Activated T-cell treated with anti-CD3 and anti-CD28 coated beads for 4 hours (primary cell): ENCODE measurements around the gene RARB.

ENCODE experiments used
- DNase-seq: peaks from one replicate; pipeline ENCODE4 v3.0.0-alpha.2; 2020

Gene RARB

DNA sequence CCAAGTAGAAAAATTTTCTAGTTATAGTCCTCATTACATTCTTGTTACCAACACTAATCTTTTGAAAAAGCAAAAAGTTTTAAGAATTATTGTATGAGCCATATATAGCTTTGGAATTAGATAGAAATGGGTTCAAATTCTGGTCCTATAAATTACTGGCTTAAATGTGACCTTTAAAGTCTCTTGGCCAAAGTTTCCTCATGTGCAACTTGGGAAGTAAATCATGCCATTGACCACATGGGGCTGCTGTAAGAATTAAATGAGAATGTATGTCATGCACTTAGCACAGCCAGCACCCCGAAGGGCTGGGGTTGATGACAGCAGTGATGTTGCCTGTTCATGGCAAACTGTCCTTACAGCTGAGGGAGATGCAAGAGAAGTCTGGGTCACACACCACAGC is 128.4 kb downstream of the RARB start:
- no peak for DNase-seq

DNA sequence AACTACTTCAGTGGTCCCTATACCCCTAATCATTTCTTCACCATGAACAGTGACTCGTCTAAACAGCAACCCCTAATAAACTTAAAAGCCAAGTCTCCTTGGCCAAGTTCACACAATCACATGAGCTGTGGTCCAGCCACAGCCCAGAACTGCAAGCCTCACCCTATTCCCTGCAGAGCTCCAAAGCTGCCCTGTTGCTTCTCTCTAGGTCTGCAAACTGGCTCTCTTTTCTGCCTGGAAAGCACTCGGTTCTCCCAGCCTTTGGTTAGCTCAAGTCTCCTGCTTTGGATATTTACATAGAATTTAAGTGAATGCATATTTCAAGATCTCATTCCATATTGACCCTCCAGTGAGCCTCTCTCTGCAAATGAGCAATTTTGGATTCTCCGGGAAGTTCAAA is 129.6 kb downstream of the RARB start:
- no peak for DNase-seq

DNA sequence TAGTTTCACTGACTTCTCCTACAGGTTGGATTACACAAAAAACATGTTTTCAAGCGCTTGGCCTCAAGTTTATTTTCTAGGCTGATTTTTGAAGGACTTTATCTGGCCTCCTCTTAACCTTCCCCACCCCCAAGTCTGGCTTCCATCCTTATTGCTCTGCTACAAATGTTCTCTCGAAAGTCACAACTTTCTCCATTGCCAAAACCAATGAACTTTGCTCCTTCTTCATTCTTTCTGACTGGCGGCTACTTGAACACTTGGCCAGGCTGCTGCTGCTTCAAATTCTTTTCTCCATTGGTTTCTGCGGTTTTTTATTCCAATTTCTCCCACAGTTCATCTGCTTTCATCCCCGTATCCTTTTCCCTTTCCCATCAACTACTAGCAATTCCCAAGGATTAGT is 130.1 kb downstream of the RARB start:
- DNase-seq, result no peak

DNA sequence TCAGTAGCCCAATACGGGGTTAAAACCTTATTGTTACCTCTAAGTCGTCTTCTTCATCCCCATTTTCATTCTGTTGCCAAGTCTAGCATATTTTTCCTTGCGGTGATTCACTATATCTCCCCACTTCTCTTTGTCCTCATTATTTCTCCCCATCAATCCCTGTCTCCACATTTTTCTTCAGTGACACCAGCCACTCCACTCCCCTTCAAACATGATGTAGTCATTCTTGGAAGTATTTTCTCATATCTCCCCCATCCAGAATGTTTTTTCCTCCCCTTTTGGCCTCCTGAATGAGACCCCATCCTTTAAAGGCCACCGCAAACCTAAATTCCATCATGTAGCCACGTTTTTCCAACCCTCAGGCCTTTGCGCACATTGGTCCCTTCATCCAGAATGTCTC is 130.7 kb downstream of the RARB start:
- no peak for DNase-seq

DNA sequence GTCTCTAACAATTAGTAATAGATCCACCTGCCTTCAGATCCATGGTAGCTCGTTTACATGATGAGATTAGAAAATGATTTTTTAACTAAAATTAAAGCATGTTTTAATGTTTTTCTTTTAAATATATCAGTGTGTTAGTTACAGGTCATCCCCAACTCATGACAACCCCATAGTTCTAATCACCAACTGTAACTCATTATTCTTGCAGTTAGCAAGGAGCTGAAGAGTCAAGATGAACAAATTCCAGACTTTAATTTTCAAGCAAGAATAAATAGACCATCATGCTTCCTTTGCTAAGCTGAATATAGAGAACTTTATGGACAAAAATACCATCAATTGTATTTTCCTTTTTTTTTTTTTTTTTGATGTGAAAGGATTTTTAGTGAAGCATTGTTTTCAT is 135.5 kb downstream of the RARB start:
- no peak for DNase-seq

DNA sequence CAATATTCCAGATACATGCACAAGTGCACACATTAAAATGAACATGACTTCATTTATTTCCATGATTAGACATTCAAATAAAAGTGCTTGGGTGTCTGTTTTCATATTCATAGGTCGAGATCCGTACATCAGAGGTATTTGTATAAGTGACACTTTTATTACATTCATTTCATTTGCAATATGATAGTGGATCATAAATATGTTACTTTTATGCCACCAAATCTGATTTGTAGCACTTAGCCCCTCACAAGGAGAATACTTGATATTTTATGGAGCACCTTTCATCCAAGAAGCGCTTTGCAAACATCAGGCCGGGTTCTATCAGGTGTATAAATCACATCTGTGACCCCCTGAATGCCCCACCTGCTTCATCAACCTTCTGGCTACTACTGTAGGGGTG is 136.0 kb downstream of the RARB start:
- no peak for DNase-seq

DNA sequence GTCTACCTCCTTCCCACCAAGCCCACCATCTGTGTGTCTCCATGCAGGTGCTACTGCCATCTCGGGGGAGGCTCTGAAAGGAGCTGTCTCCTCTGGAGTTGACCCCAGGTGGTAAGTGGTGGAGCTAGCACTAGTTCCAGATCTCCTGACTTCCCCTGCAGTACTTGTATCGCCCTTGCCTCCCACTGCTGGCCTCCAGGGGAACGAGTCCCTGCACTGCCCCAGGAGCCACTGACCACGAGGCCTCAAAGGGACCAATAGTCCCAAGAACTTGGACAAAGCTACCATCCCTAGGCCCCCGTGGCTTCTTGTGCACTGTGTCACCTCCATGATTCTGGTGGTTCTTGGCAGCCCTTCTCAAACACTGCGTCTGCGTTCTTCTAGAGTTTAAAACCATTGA is 137.7 kb downstream of the RARB start:
- DNase-seq, result no peak

DNA sequence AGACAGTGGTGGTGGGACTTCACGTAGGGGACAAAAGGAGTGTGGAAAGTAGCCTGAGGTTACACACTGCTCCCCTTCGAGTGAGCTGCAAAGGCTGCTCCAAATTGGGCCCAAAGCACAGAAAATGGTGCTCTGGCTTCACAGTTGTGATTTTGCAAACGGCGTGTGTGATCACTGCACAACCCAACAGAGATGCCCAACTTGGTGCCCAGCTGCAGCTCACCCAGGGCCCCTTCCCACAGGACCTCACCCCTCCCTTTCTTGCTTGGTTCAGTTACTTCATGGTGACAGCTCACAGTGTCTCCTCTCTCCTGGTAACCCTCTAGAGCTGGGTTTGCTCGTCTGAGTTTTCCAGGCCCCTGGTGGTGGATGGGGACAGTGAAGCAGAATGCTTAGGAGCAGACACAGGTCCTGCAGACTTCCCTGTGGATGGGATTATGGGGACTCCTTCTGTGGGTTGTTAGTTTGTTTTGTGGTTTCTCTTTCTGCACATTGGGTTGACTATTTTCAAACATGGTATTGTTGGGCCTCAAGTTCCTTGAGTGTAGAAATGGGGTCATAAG is 138.4 kb downstream of the RARB start:
- DNase-seq, result no peak

DNA sequence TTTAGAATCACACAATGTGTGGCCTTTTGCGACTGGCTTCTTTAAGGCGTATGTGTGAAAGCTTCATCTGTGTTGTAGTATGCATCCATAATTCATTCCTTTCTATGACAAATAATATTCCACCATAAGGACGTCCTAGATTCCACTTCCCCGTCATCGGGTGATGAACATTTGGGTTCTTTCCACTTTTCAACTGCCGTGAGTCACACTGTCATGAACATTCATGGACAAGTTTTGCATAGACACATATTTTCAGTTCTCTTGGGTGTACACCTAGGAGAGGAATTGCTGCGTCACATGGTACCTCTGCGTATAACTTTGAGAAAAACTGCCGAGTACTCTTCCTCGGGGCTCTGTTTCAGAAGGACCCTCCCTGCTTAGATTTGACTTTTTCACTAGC is 139.3 kb downstream of the RARB start:
- no peak for DNase-seq

DNA sequence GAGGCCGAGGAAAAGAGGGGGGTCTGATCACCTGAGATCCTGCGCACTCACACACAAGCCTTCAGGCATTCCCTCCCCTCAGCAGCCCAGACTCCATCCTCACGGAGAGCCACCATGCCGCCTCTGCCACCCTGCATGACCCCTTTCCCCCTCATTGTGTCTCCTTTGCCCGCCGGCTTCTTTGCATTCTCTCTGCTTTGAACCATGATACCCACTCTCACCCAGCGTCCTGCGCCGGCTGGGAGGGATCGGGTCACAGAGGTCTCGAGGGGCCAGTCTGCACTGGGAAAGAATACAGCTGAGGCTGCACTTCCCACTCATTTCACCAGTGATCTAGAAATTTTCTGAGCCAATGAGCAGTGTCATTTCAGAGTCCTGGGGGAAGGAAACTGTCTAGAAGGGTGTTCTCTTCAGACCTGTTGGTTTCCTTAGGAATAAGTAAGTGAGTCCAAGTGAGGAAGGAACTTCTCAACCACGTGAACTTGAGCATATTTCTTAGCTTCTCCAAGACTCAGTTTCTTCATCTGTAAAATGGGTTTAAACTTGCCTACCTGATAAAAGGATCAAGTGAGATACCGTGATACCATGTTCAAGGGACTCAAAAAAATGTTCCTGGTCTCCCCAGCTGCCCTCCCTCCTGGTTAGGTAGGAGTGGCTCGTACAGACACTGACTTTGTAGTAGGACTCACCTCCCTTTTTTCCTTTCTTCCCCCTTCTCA is 139.9 kb downstream of the RARB start:
- no peak for DNase-seq

DNA sequence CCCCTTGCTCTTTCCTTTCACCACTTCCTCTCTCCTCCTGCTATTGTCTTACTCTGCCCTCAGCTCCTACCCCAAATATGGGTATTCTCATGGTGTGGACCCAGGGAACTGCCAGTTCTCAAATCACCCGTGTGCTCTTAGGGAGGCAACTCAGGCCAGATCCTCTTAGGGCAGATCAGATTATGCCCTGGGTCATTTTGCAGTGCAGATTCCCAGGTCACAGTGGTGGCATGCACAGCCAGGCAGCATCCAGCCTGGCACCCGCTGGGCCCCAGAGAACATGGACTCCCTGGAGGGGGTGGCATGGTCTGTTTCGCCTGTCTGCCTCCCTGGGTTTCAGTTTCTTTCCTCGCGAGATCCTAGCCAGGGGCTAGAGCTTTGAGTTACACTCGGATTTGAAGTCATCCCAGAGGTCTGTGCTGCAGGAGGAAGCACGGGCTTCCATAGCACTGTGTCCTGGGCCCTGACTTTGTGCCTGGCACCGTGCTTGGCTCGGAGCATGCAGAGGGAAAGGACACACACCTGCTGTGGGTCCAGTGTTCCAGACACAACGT is 140.5 kb downstream of the RARB start:
- DNase-seq, result no peak

DNA sequence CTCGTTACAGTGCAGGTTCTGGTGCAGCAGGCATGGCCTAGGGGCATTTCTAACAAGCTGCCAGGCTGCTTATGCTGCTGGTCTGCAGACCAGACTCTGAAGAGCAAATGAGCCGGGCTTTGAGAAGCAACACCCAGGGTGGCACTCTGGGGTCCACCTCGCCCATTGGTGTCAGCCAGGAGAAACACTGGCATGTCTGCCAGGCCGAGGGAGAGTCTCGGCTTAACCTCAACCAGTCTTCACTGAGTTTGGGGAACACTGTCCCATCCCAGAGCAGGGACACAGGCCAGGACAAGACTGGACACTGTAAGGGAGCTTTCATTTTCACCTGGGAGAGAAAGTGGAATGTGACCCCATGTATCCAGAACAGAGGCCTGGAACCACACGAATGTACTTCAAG is 143.2 kb downstream of the RARB start:
- DNase-seq, result no peak

DNA sequence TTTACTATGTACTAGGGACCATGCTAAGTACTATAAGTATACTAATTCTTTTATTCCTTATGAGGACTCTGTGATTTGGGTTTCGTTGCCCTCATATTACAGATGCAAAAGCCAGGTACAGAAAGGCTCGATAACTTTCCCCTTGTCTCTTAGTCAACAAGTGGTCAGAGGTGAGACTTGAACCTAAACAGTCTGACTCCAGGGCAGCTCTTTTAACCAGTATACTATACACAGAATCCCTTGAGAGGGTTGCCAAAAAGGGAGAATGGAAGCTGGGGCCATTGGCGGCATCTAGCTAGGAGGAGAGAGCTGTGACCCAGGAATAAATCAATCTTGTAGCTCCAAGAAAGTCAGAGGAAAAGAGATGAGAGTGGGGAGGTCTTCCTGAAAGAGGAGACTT is 144.3 kb downstream of the RARB start:
- DNase-seq, result no peak

DNA sequence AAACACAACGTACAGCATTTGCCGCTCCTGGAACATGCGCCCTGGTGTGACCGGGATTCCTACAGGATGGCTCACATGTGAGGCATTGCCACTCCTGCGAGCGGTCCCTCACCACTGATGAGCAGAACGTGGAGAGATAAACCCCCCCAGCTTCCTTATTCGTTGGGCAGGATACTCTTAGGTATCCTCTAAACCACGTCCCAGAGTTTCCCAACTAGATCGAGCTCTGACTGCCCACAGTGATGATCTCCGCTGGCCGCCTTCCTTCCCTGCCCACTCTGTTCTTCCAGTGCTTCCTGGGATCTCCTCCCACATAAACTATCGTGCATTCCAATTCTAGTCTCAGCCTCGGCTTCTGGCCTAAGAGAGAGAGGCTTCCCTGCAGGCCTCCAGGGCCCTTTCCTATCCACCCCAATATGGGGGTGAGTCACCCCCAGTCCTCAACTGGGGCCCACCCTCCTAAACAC is 144.9 kb downstream of the RARB start:
- no peak for DNase-seq

DNA sequence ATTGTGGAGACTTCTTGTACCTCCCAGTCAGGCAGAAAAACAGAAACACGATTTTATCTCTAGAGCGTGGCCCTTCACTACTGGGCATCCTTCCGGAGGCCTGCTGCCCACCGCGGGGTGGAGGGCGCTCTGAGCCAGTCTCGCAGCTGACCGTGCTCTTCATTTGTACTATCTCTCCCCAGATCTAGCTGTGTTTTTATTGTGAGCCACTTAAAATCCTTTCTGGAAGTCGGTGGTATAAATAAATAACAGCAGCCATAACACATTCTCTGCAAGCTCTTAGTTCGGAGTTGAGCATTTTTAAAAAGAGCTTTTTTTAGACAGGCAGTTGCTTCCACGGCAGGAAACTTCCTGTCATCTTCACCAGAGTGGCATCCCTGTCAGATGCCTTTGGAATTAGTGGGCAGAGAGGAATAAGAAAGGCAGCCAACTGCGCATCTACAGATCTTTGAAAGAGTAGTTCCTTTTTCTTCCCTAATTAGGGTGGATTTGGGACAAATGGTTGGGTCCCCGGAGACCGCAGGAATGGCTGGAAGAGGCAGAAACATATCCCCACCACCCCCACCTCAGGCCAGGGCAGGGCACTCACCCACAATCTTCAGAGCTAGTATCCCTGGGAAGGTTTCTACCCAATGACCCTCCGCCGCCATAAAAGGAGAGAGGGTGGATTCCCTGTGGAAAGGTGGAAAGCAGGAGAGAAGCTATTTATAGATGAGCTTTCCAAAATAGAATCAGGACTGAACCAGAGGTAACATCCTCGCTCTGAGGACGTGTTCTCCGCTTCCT is 145.5 kb downstream of the RARB start:
- no peak for DNase-seq

DNA sequence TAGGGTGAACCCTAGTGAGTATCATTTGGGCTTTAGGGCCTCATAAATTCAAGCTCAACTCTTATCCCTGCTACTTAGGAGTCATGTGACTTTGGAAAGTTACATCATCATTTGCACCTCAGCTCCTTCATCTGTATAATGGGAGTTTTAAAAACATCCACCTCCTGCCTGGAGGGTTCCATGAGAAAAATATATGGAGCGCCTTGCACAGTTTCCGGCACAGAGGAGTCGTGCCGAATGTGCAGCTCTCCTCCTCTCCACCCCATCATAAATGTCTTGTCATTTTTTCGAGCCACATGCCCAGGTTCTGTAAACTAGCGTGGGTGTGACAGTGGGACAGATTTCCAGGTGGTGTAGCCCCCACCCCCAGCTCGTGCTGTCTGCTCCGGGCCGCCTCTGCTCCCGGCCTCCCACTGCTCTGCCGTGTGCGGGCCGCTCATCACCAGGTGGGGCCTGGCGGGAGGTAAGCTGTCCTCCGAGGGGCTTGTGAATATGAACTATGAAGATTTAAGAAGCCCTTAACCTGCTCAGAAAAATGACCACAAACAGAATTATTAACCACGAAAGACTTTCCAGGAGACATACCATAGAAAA is 146.2 kb downstream of the RARB start:
- DNase-seq, result no peak

DNA sequence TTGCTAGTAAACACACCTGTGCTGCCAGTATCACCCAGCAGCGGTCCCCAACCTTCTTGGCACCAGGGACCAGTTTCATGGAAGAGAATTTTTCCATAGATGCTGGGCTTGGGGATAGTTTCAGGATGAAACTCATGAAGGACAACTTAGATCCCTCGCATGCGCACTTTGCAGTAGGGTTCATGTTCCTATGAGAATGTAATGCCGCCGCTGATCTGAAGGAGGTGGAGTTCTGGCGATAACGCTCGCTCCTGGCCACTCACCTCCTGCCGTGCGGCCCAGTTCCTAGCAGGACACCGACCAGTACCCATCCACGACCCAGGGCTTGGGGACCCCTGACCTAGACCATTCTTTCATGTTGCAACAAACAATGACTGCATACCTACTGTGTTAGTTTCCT is 146.9 kb downstream of the RARB start:
- DNase-seq, result no peak

DNA sequence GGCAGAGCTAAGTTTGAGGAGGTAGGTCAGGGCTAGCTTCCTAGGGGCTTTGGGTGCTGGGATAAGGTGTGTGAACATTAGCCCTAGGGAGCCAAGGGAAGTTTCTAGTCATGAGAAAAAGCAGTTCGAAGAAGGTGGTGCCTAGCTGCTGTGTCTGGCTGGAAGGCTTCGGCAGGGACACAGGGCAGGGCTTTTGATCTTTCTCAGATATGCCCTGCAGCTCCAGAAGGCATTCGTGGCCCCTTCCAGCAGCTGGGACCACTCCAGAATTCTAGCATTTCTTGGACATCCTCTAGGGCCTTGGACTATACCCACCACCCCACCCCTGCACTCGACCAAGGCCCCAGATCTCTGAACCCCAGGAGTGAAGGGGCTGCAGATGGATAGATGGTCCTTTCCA is 148.1 kb downstream of the RARB start:
- DNase-seq, result no peak

DNA sequence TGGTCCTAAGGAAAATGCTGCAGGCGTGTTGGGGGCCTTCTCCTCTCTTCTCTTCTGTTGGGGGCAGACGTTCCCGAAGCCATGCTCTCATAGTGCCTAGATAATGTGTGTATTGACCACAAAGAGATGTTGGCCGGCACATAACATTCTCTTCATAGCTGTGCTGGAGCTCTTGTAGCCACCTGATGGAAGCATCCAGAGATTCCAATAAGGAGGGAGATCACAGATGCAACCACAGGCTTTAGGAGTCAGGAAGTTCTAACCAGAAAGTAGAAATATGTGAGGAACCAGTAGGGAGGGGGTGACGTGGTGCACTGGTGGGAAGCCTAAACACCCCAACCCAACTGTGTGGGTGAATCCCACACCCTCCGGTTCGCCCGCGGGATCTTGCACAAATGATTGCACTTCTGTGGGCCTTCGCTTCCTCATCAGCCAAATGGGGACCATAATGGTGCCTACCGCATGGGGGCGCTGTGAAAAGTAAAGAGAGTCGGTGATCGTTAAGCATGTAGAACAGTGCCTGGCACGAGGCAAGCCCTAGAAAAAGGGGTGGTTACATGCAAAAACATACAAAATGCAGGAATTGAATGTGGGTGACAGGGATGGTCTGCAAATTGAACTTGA is 148.9 kb downstream of the RARB start:
- no peak for DNase-seq

DNA sequence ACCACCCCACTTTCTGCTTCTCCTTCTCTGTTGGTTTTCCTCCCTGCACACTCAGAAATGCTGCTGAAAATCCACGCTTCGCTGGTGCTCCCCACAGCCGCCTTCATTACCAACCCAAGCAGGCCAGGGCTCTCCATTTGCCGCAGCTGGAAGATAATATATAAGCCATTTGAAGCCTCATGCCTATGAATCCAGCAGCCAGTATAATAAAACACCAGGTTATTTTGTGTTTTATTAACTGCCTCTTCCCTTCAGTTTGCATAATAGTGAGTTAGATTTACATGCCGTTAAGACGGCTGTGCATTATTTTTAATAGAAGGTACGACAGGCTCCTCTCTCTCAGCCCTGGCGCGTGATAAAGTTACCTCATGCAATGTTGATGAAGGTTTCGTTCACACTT is 150.0 kb downstream of the RARB start:
- no peak for DNase-seq

DNA sequence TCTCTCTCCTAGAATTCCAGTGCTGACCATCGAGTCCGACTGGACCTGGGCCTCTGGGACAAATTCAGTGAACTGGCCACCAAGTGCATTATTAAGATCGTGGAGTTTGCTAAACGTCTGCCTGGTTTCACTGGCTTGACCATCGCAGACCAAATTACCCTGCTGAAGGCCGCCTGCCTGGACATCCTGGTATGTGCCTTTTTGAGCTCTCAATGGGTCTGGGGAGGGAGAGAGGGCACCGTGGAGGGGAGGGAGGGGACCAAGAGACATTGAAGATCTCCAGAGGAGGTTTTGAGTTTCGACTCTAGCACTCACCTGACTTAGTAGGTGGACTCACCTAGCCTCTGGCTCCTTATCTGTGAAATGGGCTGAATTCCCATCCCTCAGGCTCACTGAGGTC is 152.5 kb downstream of the RARB start:
- no peak for DNase-seq

DNA sequence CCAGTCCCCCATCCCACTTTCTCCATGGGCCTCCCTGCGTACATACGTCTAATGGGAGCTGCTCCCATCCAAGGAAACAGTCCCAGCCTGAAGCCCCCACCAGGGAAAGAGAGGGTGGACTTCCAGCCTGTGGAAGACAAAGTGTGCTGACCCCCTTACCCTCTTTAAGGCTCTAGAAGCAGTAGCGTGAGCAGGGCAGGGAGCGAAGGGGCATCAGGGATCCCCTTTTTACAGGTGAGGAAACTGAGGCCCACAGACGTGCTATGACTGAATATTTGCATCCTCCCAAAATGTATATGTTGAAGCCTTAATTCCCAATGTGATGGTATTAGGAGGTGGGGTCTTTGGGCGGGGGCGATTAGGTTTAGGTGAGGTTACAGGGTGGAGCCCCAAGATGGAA is 153.3 kb downstream of the RARB start:
- DNase-seq, result no peak

DNA sequence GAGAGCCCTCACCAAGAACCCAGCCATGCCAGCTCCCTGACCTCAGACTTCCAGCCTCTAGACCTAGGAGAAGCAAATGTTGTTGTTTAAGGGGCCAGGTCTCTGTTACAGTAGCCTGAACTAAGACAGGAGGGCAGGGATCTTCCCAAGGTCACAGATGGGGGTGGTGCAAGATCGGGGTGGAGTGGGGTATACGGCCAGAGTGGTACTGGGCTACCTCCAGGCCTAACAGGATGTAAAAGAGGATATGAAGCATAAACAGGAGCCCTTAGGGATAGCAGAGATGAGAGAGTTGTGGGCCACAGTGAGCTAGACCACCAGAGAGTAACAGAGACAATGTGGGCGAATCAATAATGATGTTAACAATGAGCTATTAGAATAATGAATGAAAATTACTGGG is 153.8 kb downstream of the RARB start:
- no peak for DNase-seq
